Measurements from ENCODE around the gene UBLCP1. TPM values are rescaled to one million over a fixed set of nuclear protein-coding genes. Genes with fewer than 3 reads are reported as not detected.

The UBLCP1 gene
- total and polyA plus RNA-seq, 2 of the 8 experiments (the other 6 are each of a cell fraction or from before 2014, with no cell fraction given), result 13.0 to 40.9 TPM

- H3K27ac ChIP-seq (ENCODE audit: low read depth, low read length), result no peak overlapping the region
- no peak overlapping the region for H2BK5ac ChIP-seq (ENCODE audit: low read depth, low read length)
- no peak overlapping the region for H3K56ac ChIP-seq (replicated peaks; ENCODE audit: insufficient read length, low read depth, low read length)
- no peak overlapping the region for H3K4ac ChIP-seq (replicated peaks; ENCODE audit: insufficient read length, low read depth, low read length)
- no peaks in the 10 kb centered on the region for H3K79me2 ChIP-seq (ENCODE audit: control insufficient read depth in 1 of 2, insufficient read depth in 2 of 2, low read length in 2 of 2)
- H4K5ac ChIP-seq (ENCODE audit: insufficient read length, low read depth, low read length), result no peak overlapping the region
- no peaks in the 10 kb centered on the region for H3K9me3 ChIP-seq (ENCODE audit: insufficient read depth in 2 of 2, low read depth in 1 of 2, low read length in 1 of 2)
- H4K8ac ChIP-seq (ENCODE audit: extremely low read depth, insufficient read depth, low read length), result no peak overlapping the region
- no peak for TF ChIP-seq CBX8 (IDR thresholded peaks at IDR 0.05; ENCODE audit: borderline replicate concordance, low read depth, low read length)
- TF ChIP-seq TAF7 (optimal IDR thresholded peaks at IDR 0.05; ENCODE audit: borderline replicate concordance, low read depth, low read length), result no peak
- no peak for TF ChIP-seq TCF12 (IDR thresholded peaks at IDR 0.05; ENCODE audit: low read depth, low read length)
- TF ChIP-seq POU5F1 (IDR thresholded peaks at IDR 0.05; ENCODE audit: low read depth, low read length), result no peak
- TF ChIP-seq RBBP5 (IDR thresholded peaks at IDR 0.05; ENCODE audit: borderline replicate concordance, low read depth, low read length), result no peak
- TF ChIP-seq YY1 (IDR thresholded peaks at IDR 0.05; ENCODE audit: low read depth, low read length), result no peak
- no peak for TF ChIP-seq CEBPB (IDR thresholded peaks at IDR 0.05; ENCODE audit: low read depth, low read length)
- no peak for TF ChIP-seq MAFK (IDR thresholded peaks at IDR 0.05; ENCODE audit: low read depth, low read length)
- TF ChIP-seq GTF2F1 (IDR thresholded peaks at IDR 0.05; ENCODE audit: borderline replicate concordance, low read depth, low read length), result no peak
- TF ChIP-seq CHD1 (IDR thresholded peaks at IDR 0.05; ENCODE audit: low read depth, low read length), result no peak
- no peak overlapping the region for H4K91ac ChIP-seq (replicated peaks; ENCODE audit: insufficient read length, low read length)
- no peak overlapping the region for H2AK5ac ChIP-seq (ENCODE audit: low read depth, low read length)
- H2BK15ac ChIP-seq (ENCODE audit: low read length), result no peak overlapping the region
- H3K79me1 ChIP-seq (ENCODE audit: low read depth, low read length), result no peaks in the 10 kb centered on the region
- H2BK20ac ChIP-seq (ENCODE audit: low read length), result no peak overlapping the region
- H3K4me2 ChIP-seq (ENCODE audit: insufficient read depth in 1 of 2, low read depth in 2 of 2, low read length in 2 of 2), result no peak overlapping the region
- peaks cover 0 to 1% (median 0%) of the 10 kb centered on the region in 4 experiments; a peak in 1 of 7 replicates for H3K27me3 ChIP-seq (replicated peaks in 1 of 4; ENCODE audit: control insufficient read depth in 3 of 4, extremely low read depth in 1 of 4, insufficient read depth in 3 of 4, low read length in 3 of 4)
- FAIRE-seq (no peak), DNase-seq (ENCODE audit: low read depth in 1 of 2, low spot score in 2 of 2) (no peak)
- 94% methylated on average over 3 of the region's 3 CpGs; no CpG with 5 or more reads in 1 of the 2 experiments for WGBS, 2 experiments (ENCODE audit: extremely low coverage in 1 of 2, insufficient coverage in 1 of 2, insufficient read length in 1 of 2, insufficient replicate concordance in 2 of 2, low coverage in 1 of 2, low lambda C conversion rate in 2 of 2, missing lambda C conversion rate in 1 of 2)
- no peak overlapping the region for H3K9ac ChIP-seq (replicated peaks in 1 of 4; ENCODE audit: extremely low read depth in 1 of 4, low read depth in 3 of 4, low read length in 3 of 4)
- H4K20me1 ChIP-seq (replicated peaks in 1 of 2; ENCODE audit: control insufficient read depth in 1 of 2, insufficient read depth in 2 of 2, low read length in 2 of 2), result no peaks in the 10 kb centered on the region
- H3K18ac ChIP-seq (ENCODE audit: extremely low read depth, low read length), result no peak overlapping the region
- no peak overlapping the region for H2AFZ ChIP-seq (ENCODE audit: low read length)
- H3K23me2 ChIP-seq (ENCODE audit: low read depth, low read length), result no peaks in the 10 kb centered on the region
- no peak overlapping the region for H3K4me3 ChIP-seq (ENCODE audit: extremely low read depth in 1 of 4, insufficient read depth in 2 of 4, low read depth in 3 of 4, low read length in 4 of 4)
- H3K14ac ChIP-seq (ENCODE audit: insufficient read length), result no peak overlapping the region
- H3K36me3 ChIP-seq (ENCODE audit: control insufficient read depth in 2 of 4, insufficient read depth in 4 of 4, low read length in 3 of 4), result no peaks in the 10 kb centered on the region
- CTCF ChIA-PET (ENCODE audit: partially characterized antibody), result interaction anchor here (1.0 to 3.4 kb wide), 7 partner anchors 8 to 167 kb away, joined by 3 to 14 read pairs (median 5); no protein-coding TSS in a partner anchor
- H2BK120ac ChIP-seq (replicated peaks; ENCODE audit: low read depth, low read length), result no peak overlapping the region
- POLR2A ChIA-PET (ENCODE audit: partially characterized antibody), result no interaction called here
- no peaks in the 10 kb centered on the region for H3K4me1 ChIP-seq (replicated peaks in 1 of 4; ENCODE audit: control insufficient read depth in 3 of 4, insufficient read depth in 4 of 4, low read length in 3 of 4)
- H2BK12ac ChIP-seq (ENCODE audit: low read depth, low read length), result no peak overlapping the region
- H3K23ac ChIP-seq (ENCODE audit: insufficient read length), result no peak overlapping the region
Observed at GRCh38 chr5:159324102-159324755, 61.1 kb downstream of the UBLCP1 start.

Measured in H1 (cell line).